H1 (cell line): Measurements from ENCODE around the gene CUEDC2. TPM values are rescaled to one million over a fixed set of nuclear protein-coding genes. Genes with fewer than 3 reads are reported as not detected.

Experiments used
- CTCF ChIA-PET: fragments of 300-600 bp; sonication (Branson Sonifier 250); formaldehyde crosslinking; loops from one replicate; lab custom pipeline; 2021; ENCODE audit not compliant: partially characterized antibody; lab: Charles Lee
- POLR2A ChIA-PET: fragments of 300-600 bp; sonication (Branson Sonifier 250); formaldehyde crosslinking; loops from one replicate; lab custom pipeline; 2021; ENCODE audit warnings: inconsistent platforms; ENCODE audit not compliant: partially characterized antibody; lab: Charles Lee
- DNase-seq, 2 experiments: peaks; one replicate each; pipeline versions ENCODE4 v3.0.0 to v3.0.0-alpha.2; 2010 to 2022; ENCODE audit warnings: low spot score in 2 of 2, low read depth in 1 of 2, mixed read lengths in 1 of 2
- FAIRE-seq: peaks from 2 replicates; lab custom pipeline; 2011; peaks lifted over from hg19 to GRCh38; lab: Jason Lieb, UNC
- H2AFZ ChIP-seq: 2 replicates; pipeline ENCODE4 v1.8.1; 2012; ENCODE audit warnings: low read length, inconsistent platforms
- H2AK5ac ChIP-seq: 2 replicates; pipeline ENCODE4 v1.6.1; 2013; ENCODE audit warnings: low read depth, low read length
- H2BK120ac ChIP-seq: replicated peaks from 2 replicates; pipeline ENCODE3; 2013; ENCODE audit warnings: low read depth, low read length, inconsistent platforms
- H2BK12ac ChIP-seq: 2 replicates; pipeline ENCODE4 v1.6.1; 2013; ENCODE audit warnings: low read depth, low read length
- H2BK15ac ChIP-seq: 2 replicates; pipeline ENCODE4 v1.6.1; 2013; ENCODE audit warnings: low read length
- H2BK20ac ChIP-seq: 2 replicates; pipeline ENCODE4 v1.6.1; 2013; ENCODE audit warnings: low read length
- H2BK5ac ChIP-seq: 2 replicates; pipeline ENCODE4 v1.6.1; 2013; ENCODE audit warnings: low read depth, low read length
- H3K14ac ChIP-seq: 2 replicates; pipeline ENCODE4 v1.6.1; 2013; ENCODE audit warnings: inconsistent platforms; ENCODE audit not compliant: insufficient read length
- H3K18ac ChIP-seq: 2 replicates; pipeline ENCODE4 v1.6.1; 2013; ENCODE audit warnings: low read length; ENCODE audit errors: extremely low read depth
- H3K23ac ChIP-seq: 2 replicates; pipeline ENCODE4 v1.6.1; 2013; ENCODE audit warnings: inconsistent platforms; ENCODE audit not compliant: insufficient read length
- H3K23me2 ChIP-seq: 2 replicates; pipeline ENCODE4 v1.6.1; 2013; ENCODE audit warnings: low read depth, low read length
- H3K27ac ChIP-seq: 2 replicates; pipeline ENCODE4 v1.6.1; 2011; ENCODE audit warnings: low read depth, low read length, inconsistent platforms
- H3K27me3 ChIP-seq, 4 experiments: replicated peaks in 1 of 4; 1 replicate in 1 of 4; 2 replicates in 3 of 4; pipeline versions ENCODE4 v1.6.1 to v1.8.1; 2011 to 2013; ENCODE audit warnings: low read length in 3 of 4, mild to moderate bottlenecking in 3 of 4, inconsistent platforms in 2 of 4, mixed read lengths in 2 of 4, moderate library complexity in 1 of 4; ENCODE audit not compliant: control insufficient read depth in 3 of 4, insufficient read depth in 3 of 4; ENCODE audit errors: extremely low read depth in 1 of 4
- H3K36me3 ChIP-seq, 4 experiments: 2 replicates each; pipeline versions ENCODE4 v1.6.1 to v1.8.1; 2011 to 2013; ENCODE audit warnings: mild to moderate bottlenecking in 4 of 4, low read length in 3 of 4, moderate library complexity in 2 of 4, control low read depth in 1 of 4, inconsistent platforms in 1 of 4; ENCODE audit not compliant: insufficient read depth in 4 of 4, control insufficient read depth in 2 of 4
- H3K4ac ChIP-seq: replicated peaks from 2 replicates; pipeline ENCODE3; 2013; ENCODE audit warnings: low read length, low read depth, mixed read lengths, inconsistent platforms; ENCODE audit not compliant: insufficient read length
- H3K4me1 ChIP-seq, 4 experiments: replicated peaks in 1 of 4; 1 replicate in 1 of 4; 2 replicates in 3 of 4; pipeline versions ENCODE4 v1.6.1 to v1.8.1; 2011 to 2013; ENCODE audit warnings: low read length in 3 of 4, inconsistent platforms in 2 of 4, mixed read lengths in 1 of 4; ENCODE audit not compliant: insufficient read depth in 4 of 4, control insufficient read depth in 3 of 4
- H3K4me2 ChIP-seq, 2 experiments: 2 replicates each; pipeline versions ENCODE4 v1.6.1 to v1.8.1; 2011 to 2013; ENCODE audit warnings: low read depth in 2 of 2, low read length in 2 of 2, control low read depth in 1 of 2, inconsistent platforms in 1 of 2, mild to moderate bottlenecking in 1 of 2; ENCODE audit not compliant: insufficient read depth in 1 of 2
- H3K4me3 ChIP-seq, 4 experiments: fragments of 200-600, 300-600 bp in 1 of 4; sonication (generic), shearing (Covaris generic), sonication (Bioruptor Twin) in 1 of 4; 2 replicates each; pipeline versions ENCODE4 v1.5.1 to v1.8.1; 2011 to 2016; ENCODE audit warnings: low read length in 4 of 4, low read depth in 3 of 4, control low read depth in 2 of 4, inconsistent platforms in 2 of 4, mild to moderate bottlenecking in 2 of 4, mixed read lengths in 1 of 4, moderate library complexity in 1 of 4; ENCODE audit not compliant: insufficient read depth in 2 of 4; ENCODE audit errors: extremely low read depth in 1 of 4
- H3K56ac ChIP-seq: replicated peaks from 2 replicates; pipeline ENCODE3; 2013; ENCODE audit warnings: low read depth, mild to moderate bottlenecking, mixed read lengths, low read length, inconsistent platforms; ENCODE audit not compliant: insufficient read length
- H3K79me1 ChIP-seq: 2 replicates; pipeline ENCODE4 v1.6.1; 2013; ENCODE audit warnings: low read depth, low read length, control low read depth
- H3K79me2 ChIP-seq, 2 experiments: 2 replicates each; pipeline versions ENCODE4 v1.6.1 to v1.8.1; 2012 to 2013; ENCODE audit warnings: low read length in 2 of 2, mild to moderate bottlenecking in 2 of 2, inconsistent platforms in 1 of 2; ENCODE audit not compliant: insufficient read depth in 2 of 2, control insufficient read depth in 1 of 2
- H3K9ac ChIP-seq, 4 experiments: replicated peaks in 1 of 4; 1 replicate in 1 of 4; 2 replicates in 3 of 4; pipeline versions ENCODE4 v1.6.1 to v1.8.1; 2011 to 2013; ENCODE audit warnings: low read depth in 3 of 4, low read length in 3 of 4, control low read depth in 2 of 4, mild to moderate bottlenecking in 2 of 4, moderate library complexity in 2 of 4, inconsistent platforms in 1 of 4; ENCODE audit errors: extremely low read depth in 1 of 4
- H3K9me3 ChIP-seq, 2 experiments: 2 replicates each; pipeline versions ENCODE4 v1.6.1 to v1.8.1; 2012 to 2013; ENCODE audit warnings: mild to moderate bottlenecking in 2 of 2, moderate library complexity in 2 of 2, control low read depth in 1 of 2, inconsistent platforms in 1 of 2, low read depth in 1 of 2, low read length in 1 of 2, mixed read lengths in 1 of 2; ENCODE audit not compliant: insufficient read depth in 2 of 2
- H4K20me1 ChIP-seq, 2 experiments: replicated peaks in 1 of 2; 2 replicates each; pipeline versions ENCODE3 to v1.8.1; 2011 to 2013; ENCODE audit warnings: inconsistent platforms in 2 of 2, low read length in 2 of 2, mild to moderate bottlenecking in 1 of 2; ENCODE audit not compliant: insufficient read depth in 2 of 2, control insufficient read depth in 1 of 2
- H4K5ac ChIP-seq: 2 replicates; pipeline ENCODE4 v1.6.1; 2013; ENCODE audit warnings: low read length, low read depth, mixed read lengths, inconsistent platforms; ENCODE audit not compliant: insufficient read length
- H4K8ac ChIP-seq: 2 replicates; pipeline ENCODE4 v1.8.0; 2013; ENCODE audit warnings: mild to moderate bottlenecking, moderate library complexity, low read length, inconsistent platforms; ENCODE audit not compliant: insufficient read depth; ENCODE audit errors: extremely low read depth
- H4K91ac ChIP-seq: replicated peaks from 2 replicates; pipeline ENCODE3; 2013; ENCODE audit warnings: low read length, mixed read lengths, inconsistent platforms; ENCODE audit not compliant: insufficient read length
- CHD1 ChIP-seq: IDR thresholded peaks from 2 replicates; pipeline ENCODE4 v1.6.1; 2012; ENCODE audit warnings: low read depth, low read length, improper control_type of control experiment
- KDM5A ChIP-seq: fragments of 200-600 bp; IDR thresholded peaks from 2 replicates; pipeline ENCODE4 v1.7.1; 2012; ENCODE audit warnings: mild to moderate bottlenecking, low read length, inconsistent platforms, mixed read lengths
- SIX5 ChIP-seq: IDR thresholded peaks from 2 replicates; pipeline ENCODE4 v1.6.1; 2011; ENCODE audit warnings: mild to moderate bottlenecking, low read depth, low read length
- TCF12 ChIP-seq: IDR thresholded peaks from 2 replicates; pipeline ENCODE4 v1.6.1; 2011; ENCODE audit warnings: low read depth, mild to moderate bottlenecking, low read length
- WGBS, 2 experiments: shearing (Covaris generic) in 1 of 2; methylation state at CpG; one replicate each; pipeline versions ENCODE4 v1.1.6 to v1.1.7; 2013 to 2015; ENCODE audit warnings: low lambda C conversion rate in 2 of 2, mixed read lengths in 2 of 2, inconsistent platforms in 1 of 2, low coverage in 1 of 2, missing lambda C conversion rate in 1 of 2; ENCODE audit not compliant: insufficient replicate concordance in 2 of 2, insufficient coverage in 1 of 2, insufficient read length in 1 of 2; ENCODE audit errors: extremely low coverage in 1 of 2, missing lambda C conversion rate in 1 of 2; 5-methylcytosine and 5-hydroxymethylcytosine counted together
- polyA plus RNA-seq, 7 experiments: library from polyadenylated mRNA; depleted of rRNA in 3 of 7; stranded (reverse) in 5 of 7; unstranded in 2 of 7; fragments of >200 nt in 5 of 7; fragments of 200-250 nt in 2 of 7; gene quantifications; 1 replicate in 5 of 7; 2 replicates in 1 of 7; 4 replicates in 1 of 7; pipeline versions ENCODE4 v1.2.1 to v1.2.3, GENCODE V29; 2011 to 2013; ENCODE audit warnings: missing spikeins in 2 of 7, mixed read lengths in 2 of 7
- total RNA-seq: library from RNA; stranded (reverse); fragmentation: NEBNext Ultra II Directional; extraction: Animal tissue kit (Norgen Biotek cat#: 25700); gene quantifications from 2 replicates; pipeline ENCODE4 v1.2.1, GENCODE V29; 2021

CUEDC2 gene
- total and polyA plus RNA-seq, 2 of the 8 experiments (the other 6 are each of a cell fraction or from before 2014, with no cell fraction given): 41.7 to 55.2 TPM

DNA sequence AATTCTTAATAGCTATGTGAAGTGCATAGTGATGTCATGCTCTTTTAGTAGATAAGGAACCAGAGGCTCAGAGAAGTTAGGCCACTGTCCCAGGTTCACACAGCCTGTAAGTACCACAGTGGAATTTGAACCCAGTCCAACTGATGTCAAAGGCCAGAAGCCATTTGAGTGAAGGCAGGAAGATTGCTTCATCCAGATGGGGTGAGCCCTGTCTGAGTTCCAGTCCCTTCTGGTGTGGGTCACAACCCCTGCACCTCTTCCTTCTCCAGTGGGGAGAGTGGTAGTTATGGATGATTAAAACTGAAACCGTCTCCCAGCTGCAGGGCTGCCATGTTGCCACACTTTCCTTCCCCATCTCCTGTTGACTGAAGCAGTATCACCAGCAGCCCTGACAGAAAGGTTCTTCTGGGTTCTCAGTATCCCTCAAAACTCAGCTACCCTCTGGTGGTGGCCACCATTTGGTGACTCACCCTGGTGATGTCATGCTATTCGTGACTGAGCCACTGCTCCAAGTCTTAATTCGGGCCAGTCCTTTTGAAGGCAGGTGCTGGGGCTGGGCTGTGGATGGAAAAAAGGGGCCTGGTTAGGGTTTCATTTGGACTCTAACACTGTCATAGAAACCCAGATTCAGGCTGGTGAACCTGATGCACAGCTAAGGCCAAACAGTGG is 20.4 kb upstream of the CUEDC2 start:
- Histone ChIP-seq H3K9me3 (no peaks in the 10 kb centered on the region), H3K4me2 (no peak overlapping the region), H4K5ac (no peak overlapping the region), H2BK20ac (no peak overlapping the region), H2BK15ac (no peak overlapping the region), H2BK120ac (no peak overlapping the region), H4K8ac (no peak overlapping the region), H3K56ac (no peak overlapping the region), H2AFZ (no peak overlapping the region), H3K4ac (no peak overlapping the region), H3K4me3 (no peak overlapping the region), H3K27me3 (no peaks in the 10 kb centered on the region), H3K36me3 (peaks cover 0 to 39% (median 6%) of the 10 kb centered on the region in 4 experiments; a peak in 5 of 8 replicates), H3K27ac (no peak overlapping the region; the same call in 1 of the 2 replicates), H3K79me1 (peaks cover 3% of the 10 kb centered on the region; the same call in 1 of the 2 replicates), H3K79me2 (peaks cover 0 to 18% of the 10 kb centered on the region in 2 experiments; a peak in 2 of 4 replicates), H2AK5ac (no peak overlapping the region), H3K23ac (no peak overlapping the region), H4K91ac (no peak overlapping the region), H2BK12ac (no peak overlapping the region), H2BK5ac (no peak overlapping the region), H3K9ac (no peak overlapping the region), H3K14ac (no peak overlapping the region), H3K4me1 (peaks cover 5 to 27% (median 18%) of the 10 kb centered on the region in 4 experiments), H4K20me1 (peaks cover 0 to 2% of the 10 kb centered on the region in 2 experiments), H3K23me2 (peaks cover 9% of the 10 kb centered on the region), H3K18ac (no peak overlapping the region)
- CTCF ChIA-PET: interaction anchor here (0.5 to 5.0 kb wide), 12 partner anchors 9 to 217 kb away, joined by 3 to 37 read pairs (median 3); partner anchors contain the start of gene FBXL15
- POLR2A ChIA-PET: interaction anchor here (1.1 to 6.7 kb wide), 6 partner anchors 9 to 58 kb away, joined by 3 to 75 read pairs (median 39); partner anchors contain the start of genes CUEDC2, FBXL15 and NFKB2
- DNase-seq (no peak), FAIRE-seq (no peak)
- 96% methylated on average over 3 of the region's 3 CpGs; no CpG with 5 or more reads in 1 of the 2 experiments for WGBS, 2 experiments
- TF ChIP-seq SIX5 (no peak), CHD1 (no peak), TCF12 (no peak), KDM5A (no peak)
